Type B pancreatic cell (in vitro differentiated cells): Measurements from ENCODE around the gene FAM184B. TPM values are rescaled to one million over a fixed set of nuclear protein-coding genes. Genes with fewer than 3 reads are reported as not detected.

Source experiments
- DNase-seq: peaks from one replicate; pipeline ENCODE4 v3.0.0; 2021; ENCODE audit warnings: mixed read lengths; ENCODE audit not compliant: unreplicated experiment; ENCODE audit errors: extremely low spot score
- H3K27ac Mint-ChIP-seq: 2 replicates; pipeline ENCODE4 v1.8.0; 2021; ENCODE audit warnings: mild to moderate bottlenecking, mixed read lengths
- H3K27me3 Mint-ChIP-seq: 2 replicates; pipeline ENCODE4 v1.8.0; 2021; ENCODE audit warnings: mixed read lengths
- H3K36me3 Mint-ChIP-seq: 2 replicates; pipeline ENCODE4 v1.8.0; 2021; ENCODE audit warnings: mixed read lengths
- H3K4me1 Mint-ChIP-seq: one replicate; pipeline ENCODE4 v1.8.0; 2021; ENCODE audit warnings: mixed read lengths; ENCODE audit not compliant: unreplicated experiment
- H3K4me3 Mint-ChIP-seq: 2 replicates; pipeline ENCODE4 v1.8.0; 2021; ENCODE audit warnings: mild to moderate bottlenecking, mixed read lengths
- H3K9me3 Mint-ChIP-seq: 2 replicates; pipeline ENCODE4 v1.8.0; 2021; ENCODE audit warnings: mixed read lengths
- CTCF ChIP-seq: fragments of 200-600 bp; sonication (generic); conservative IDR thresholded peaks from 2 replicates; pipeline ENCODE4 v1.5.0; 2021; ENCODE audit warnings: antibody characterized with exemption, mild to moderate bottlenecking
- total RNA-seq: library from RNA; stranded (reverse); gene quantifications from 2 replicates; pipeline ENCODE4 v1.2.1, GENCODE V29; 2021; ENCODE audit warnings: low replicate concordance

FAM184B gene
- total RNA-seq, 1 donor from 2014 or later, result 0.12 TPM

- H3K9me3 Mint-ChIP-seq, result no peaks in the 10 kb centered on the region
- H3K27me3 Mint-ChIP-seq, result no peaks in the 10 kb centered on the region
- H3K27ac Mint-ChIP-seq, result no peak overlapping the region
- DNase-seq, result no peak
- peak overlapping the region; percentile 23 for H3K4me3 Mint-ChIP-seq
- peaks cover 33% of the 10 kb centered on the region for H3K36me3 Mint-ChIP-seq
- TF ChIP-seq CTCF, result no peak
- peaks cover 19% of the 10 kb centered on the region for H3K4me1 Mint-ChIP-seq
These were observed 162.5 kb downstream of the FAM184B start for GRCh38 chr4:17618926-17619325.

- Mint-ChIP-seq H3K9me3 (no peaks in the 10 kb centered on the region), H3K4me1 (peaks cover 21% of the 10 kb centered on the region), H3K27me3 (no peaks in the 10 kb centered on the region), H3K36me3 (peaks cover 17% of the 10 kb centered on the region), H3K4me3 (peak overlapping the region; percentile 81), H3K27ac (peak overlapping the region; percentile 59)
- DNase-seq, result peak; percentile 15
- no peak for TF ChIP-seq CTCF
These were observed 165.1 kb downstream of the FAM184B start for GRCh38 chr4:17616283-17616682.

- peak; percentile 54 for TF ChIP-seq CTCF
- H3K9me3 Mint-ChIP-seq, result no peaks in the 10 kb centered on the region
- H3K4me1 Mint-ChIP-seq, result peaks cover 21% of the 10 kb centered on the region
These were observed 166.8 kb downstream of the FAM184B start, which contains the start of gene MED28 for GRCh38 chr4:17614416-17615299. Gene MED28 (plus strand): TSS chr4:17614641. CDS start chr4:17614655, 14 bp downstream.

GRCh38 chr4:17613761-17614415 is 167.5 kb downstream of the FAM184B start:
- peak; percentile 29 for DNase-seq
- no peaks in the 10 kb centered on the region for H3K27me3 Mint-ChIP-seq
- H3K27ac Mint-ChIP-seq, result peak overlapping the region; percentile 96
- TF ChIP-seq CTCF, result no peak
- peaks cover 10% of the 10 kb centered on the region for H3K36me3 Mint-ChIP-seq
- peaks cover 21% of the 10 kb centered on the region for H3K4me1 Mint-ChIP-seq
- H3K9me3 Mint-ChIP-seq, result no peaks in the 10 kb centered on the region
- H3K4me3 Mint-ChIP-seq, result peak overlapping the region; percentile 99

More at GRCh38 chr4:17614416-17615299, 166.8 kb downstream of the FAM184B start, which contains the start of gene MED28:
- peak within 1 kb of the TSS; percentile 99 for H3K4me3 Mint-ChIP-seq
- H3K27ac Mint-ChIP-seq, result peak within 1 kb of the TSS; percentile 96
- H3K36me3 Mint-ChIP-seq, result peaks cover 12% of the 10 kb centered on the region
- H3K27me3 Mint-ChIP-seq, result no peaks in the 10 kb centered on the region
- peak; percentile 95 for DNase-seq

DNA sequence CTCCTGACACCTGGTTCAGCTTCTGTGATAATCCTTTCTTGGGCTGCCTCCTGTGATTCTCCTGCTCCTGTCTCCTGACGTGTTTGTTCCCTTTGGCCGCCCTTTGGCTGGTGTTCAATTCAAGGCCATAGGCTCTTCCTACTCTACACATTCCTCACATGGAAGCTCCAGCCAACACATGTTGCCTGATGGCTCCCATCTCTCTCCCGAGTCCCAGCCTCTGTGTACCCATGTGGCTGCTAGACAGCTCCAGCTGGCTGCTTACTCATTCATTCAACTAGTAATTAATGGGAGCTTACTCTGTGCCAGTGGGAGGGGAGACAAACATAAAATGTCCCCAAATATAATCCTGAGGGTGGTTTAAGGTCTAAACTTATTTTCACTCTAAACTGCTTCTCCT is 176.2 kb downstream of the FAM184B start:
- Mint-ChIP-seq H3K27ac (no peak overlapping the region), H3K4me1 (no peaks in the 10 kb centered on the region), H3K4me3 (no peak overlapping the region), H3K27me3 (no peaks in the 10 kb centered on the region), H3K9me3 (no peaks in the 10 kb centered on the region), H3K36me3 (no peaks in the 10 kb centered on the region)
- DNase-seq, result no peak
- TF ChIP-seq CTCF, result no peak
